Measurements from ENCODE around the gene MAPKAP1.

- TF ChIP-seq POLR2A (IDR thresholded peaks at IDR 0.05), result no peak
- no peak for TF ChIP-seq CTCF (IDR thresholded peaks at IDR 0.05)
Measured at GRCh38 chr9:125509476-125509875, 197.5 kb downstream of the MAPKAP1 start.
